Measurements from ENCODE around the gene XRCC3. TPM values are rescaled to one million over a fixed set of nuclear protein-coding genes. Genes with fewer than 3 reads are reported as not detected.

Gene XRCC3
- total and polyA plus RNA-seq, 12 donors = 1.3 to 10.2 (median 5.0) TPM

DNA sequence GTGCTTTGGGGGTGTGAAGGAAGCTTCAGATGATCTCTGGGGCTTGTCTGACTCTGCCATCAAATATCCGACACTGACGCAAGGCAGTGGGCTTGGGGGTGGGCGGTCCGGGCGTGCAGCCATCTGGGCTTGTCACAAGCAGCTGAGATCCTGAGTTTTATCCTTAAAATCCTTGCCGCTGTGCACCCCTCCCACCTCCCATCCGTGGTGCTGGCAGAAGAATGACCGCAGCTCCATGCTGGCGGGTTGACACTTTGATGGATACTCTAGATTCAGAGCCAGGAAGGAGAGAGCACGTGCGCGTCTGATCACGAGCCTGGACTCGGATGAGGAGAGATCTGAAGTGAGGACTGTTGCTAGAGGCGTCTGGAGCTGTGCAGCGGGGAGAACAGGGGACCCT is 3.3 kb upstream of the XRCC3 start:
- H3K36me3 ChIP-seq (replicated peaks in 1 of 2) = no peaks in the 10 kb centered on the region
- H3K9me3 ChIP-seq (replicated peaks in 1 of 3) = no peaks in the 10 kb centered on the region
- WGBS, 4 donors = 48 to 65% (median 57%) methylated on average over 8 to 16 of the region's 16 CpGs
- H3K4me1 ChIP-seq (replicated peaks in 1 of 2) = peaks cover 5 to 19% of the 10 kb centered on the region in 2 donors
- no peaks in the 10 kb centered on the region for H3K27me3 ChIP-seq
- H3K27ac ChIP-seq = no peak overlapping the region
- no peak overlapping the region for H3K4me3 ChIP-seq
- intact Hi-C loops (cut with DNase I) = no loop called here
- TF ChIP-seq, protein P1, sequence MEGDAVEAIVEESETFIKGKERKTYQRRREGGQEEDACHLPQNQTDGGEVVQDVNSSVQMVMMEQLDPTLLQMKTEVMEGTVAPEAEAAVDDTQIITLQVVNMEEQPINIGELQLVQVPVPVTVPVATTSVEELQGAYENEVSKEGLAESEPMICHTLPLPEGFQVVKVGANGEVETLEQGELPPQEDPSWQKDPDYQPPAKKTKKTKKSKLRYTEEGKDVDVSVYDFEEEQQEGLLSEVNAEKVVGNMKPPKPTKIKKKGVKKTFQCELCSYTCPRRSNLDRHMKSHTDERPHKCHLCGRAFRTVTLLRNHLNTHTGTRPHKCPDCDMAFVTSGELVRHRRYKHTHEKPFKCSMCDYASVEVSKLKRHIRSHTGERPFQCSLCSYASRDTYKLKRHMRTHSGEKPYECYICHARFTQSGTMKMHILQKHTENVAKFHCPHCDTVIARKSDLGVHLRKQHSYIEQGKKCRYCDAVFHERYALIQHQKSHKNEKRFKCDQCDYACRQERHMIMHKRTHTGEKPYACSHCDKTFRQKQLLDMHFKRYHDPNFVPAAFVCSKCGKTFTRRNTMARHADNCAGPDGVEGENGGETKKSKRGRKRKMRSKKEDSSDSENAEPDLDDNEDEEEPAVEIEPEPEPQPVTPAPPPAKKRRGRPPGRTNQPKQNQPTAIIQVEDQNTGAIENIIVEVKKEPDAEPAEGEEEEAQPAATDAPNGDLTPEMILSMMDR (IDR thresholded peaks at IDR 0.05) = no peak
- TF ChIP-seq POLR2A (IDR thresholded peaks at IDR 0.05) = no peak
- DNase-seq = peak in 4 of 7 donors; percentile 40 to 75 (median 54)

DNA sequence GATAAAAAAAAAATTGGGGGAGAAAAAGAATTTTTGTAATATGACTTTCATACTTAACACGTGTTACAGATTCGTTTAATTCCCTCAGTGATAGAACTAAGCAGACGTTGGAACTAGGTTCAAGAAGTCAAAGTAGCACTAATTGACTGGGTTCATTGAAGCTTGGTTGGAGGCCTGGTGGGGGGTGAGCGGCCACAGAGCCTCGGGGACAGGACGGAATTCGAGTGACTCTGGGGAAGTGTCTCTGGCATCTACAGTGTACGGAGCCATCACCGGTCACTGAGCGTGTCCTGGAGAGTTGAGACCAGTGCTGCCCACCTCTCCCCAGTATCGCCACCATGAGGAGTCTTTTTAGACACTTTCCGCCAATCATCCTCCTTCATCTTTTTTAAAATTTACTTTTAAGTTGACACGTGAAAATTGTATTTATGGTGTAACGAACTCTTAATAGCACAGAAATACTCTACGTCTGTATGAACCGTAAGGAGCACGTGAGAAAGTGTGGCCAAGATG is 1.7 kb upstream of the XRCC3 start:
- intact Hi-C loops (cut with DNase I) = no loop called here
- Histone ChIP-seq H3K4me3 (peak overlapping the region in 2 of 4 donors; percentile 64 to 99), H3K27me3 (no peaks in the 10 kb centered on the region), H3K36me3 (replicated peaks in 1 of 2) (no peaks in the 10 kb centered on the region), H3K4me1 (replicated peaks in 1 of 2) (peaks cover 5 to 18% of the 10 kb centered on the region in 2 donors), H3K9me3 (replicated peaks in 1 of 3) (no peaks in the 10 kb centered on the region), H3K27ac (no peak overlapping the region)
- 82 to 86% (median 84%) methylated on average over 17 of the region's 17 CpGs for WGBS, 4 donors
- no peak for DNase-seq
- no peak for TF ChIP-seq POLR2A (IDR thresholded peaks at IDR 0.05)
- TF ChIP-seq, protein P1 (IDR thresholded peaks at IDR 0.05) = no peak

DNA sequence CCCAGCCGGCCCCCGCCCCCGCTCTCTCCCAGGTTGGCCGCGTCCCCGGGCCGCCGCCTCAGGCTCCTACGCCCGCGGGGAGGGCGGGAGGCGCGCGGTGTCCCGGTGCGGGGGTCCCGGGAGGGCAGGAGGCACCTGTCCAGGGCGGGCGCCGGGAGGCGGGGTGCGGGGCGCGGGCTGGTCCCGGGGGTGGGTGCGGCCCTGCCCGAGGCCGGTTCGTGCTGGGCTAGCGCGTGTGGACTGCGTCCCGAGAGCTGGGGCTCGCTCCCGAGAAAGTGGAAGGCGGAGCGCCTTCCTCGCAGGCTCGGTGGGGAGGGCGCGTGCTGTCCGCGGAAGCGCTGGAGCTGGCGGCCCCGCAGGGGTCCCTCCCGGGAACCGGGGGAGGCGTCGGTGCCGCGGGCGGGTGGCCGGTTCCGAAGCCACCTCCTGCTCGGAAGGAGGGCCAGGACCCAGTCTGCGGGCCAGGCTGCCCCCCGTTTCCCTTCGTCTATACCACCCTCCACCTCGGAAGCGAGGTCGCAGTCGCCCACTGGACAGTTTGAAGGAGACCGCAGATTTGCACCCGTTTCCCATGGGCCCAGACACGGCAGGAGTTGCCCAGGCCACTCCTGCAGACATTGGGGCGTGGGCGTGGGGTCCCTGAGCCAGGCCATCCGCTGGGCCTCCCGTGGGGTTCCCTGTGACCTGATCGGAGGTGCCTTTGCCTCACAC is 995 bp upstream of the XRCC3 start:
- TF ChIP-seq, protein P1 (IDR thresholded peaks at IDR 0.05) = no peak
- no peak for TF ChIP-seq POLR2A (IDR thresholded peaks at IDR 0.05)
- Histone ChIP-seq H3K36me3 (replicated peaks in 1 of 2) (no peaks in the 10 kb centered on the region), H3K27me3 (no peaks in the 10 kb centered on the region), H3K4me1 (replicated peaks in 1 of 2) (peaks cover 5 to 18% of the 10 kb centered on the region in 2 donors), H3K9me3 (replicated peaks in 1 of 3) (no peaks in the 10 kb centered on the region), H3K4me3 (peak overlapping the region in 3 of 4 donors; percentile 62 to 99 (median 64)), H3K27ac (peak overlapping the region in 3 of 5 donors; percentile 72 to 93 (median 73))
- peak in 3 of 7 donors; percentile 45 to 60 (median 46) for DNase-seq
- intact Hi-C loops (cut with DNase I) = no loop called here
- 4 to 20% (median 6%) methylated on average over 1 to 72 of the region's 72 CpGs for WGBS, 4 donors

DNA sequence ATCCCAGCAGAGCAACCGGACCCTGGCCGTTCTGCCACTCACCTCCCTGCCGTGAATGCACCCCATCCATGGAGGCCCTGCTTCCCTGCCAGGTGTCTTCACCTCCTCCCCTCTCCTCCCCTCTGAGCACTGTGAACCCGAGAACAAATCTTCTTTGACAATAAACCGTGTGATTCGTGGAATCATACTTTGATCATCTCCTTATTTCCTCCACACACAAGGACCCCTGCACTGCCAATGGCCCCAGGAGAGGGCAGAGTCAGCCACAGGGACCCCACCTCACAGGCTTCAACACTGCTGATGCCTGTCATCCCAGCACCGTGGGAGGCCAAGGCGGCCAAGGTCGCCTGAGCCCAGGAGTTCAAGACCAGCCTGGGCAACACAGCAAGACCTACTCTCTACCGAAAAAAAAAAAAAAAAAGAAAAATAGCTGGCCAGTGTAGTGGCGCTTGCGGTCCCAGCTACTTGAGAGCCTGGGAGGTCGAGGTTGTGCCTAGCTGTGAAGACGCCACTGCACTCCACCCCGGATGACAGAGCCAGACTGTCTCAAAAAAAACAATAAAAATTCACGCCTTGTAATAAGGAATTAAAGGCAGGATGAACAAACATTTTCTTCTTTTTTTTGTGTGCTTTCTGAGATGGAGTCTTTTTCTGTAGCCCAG is 1.1 kb downstream of the XRCC3 start:
- H3K4me1 ChIP-seq (replicated peaks in 1 of 2) = peaks cover 5 to 18% of the 10 kb centered on the region in 2 donors
- H3K27me3 ChIP-seq = no peaks in the 10 kb centered on the region
- TF ChIP-seq, protein P1 (IDR thresholded peaks at IDR 0.05) = no peak
- no peak for TF ChIP-seq POLR2A (IDR thresholded peaks at IDR 0.05)
- WGBS, 4 donors = 54 to 67% (median 62%) methylated on average over 16 of the region's 16 CpGs
- peak overlapping the region in 1 of 4 donors; percentile 75 for H3K4me3 ChIP-seq
- H3K9me3 ChIP-seq (replicated peaks in 1 of 3) = no peaks in the 10 kb centered on the region
- DNase-seq = no peak
- H3K36me3 ChIP-seq (replicated peaks in 1 of 2) = no peaks in the 10 kb centered on the region
- intact Hi-C loops (cut with DNase I) = no loop called here
- no peak overlapping the region for H3K27ac ChIP-seq
